PC-9 (cell line): ENCODE measurements around the gene PI4KA.
"Not testable (repeated sequence)": the region's sequence is repeated elsewhere in the genome, so short reads cannot be mapped to it uniquely, and the experiment has no call there.

Experiments
- CTCF ChIP-seq: fragments of 200-600 bp; sonication (generic); conservative IDR thresholded peaks from 2 replicates; pipeline ENCODE4 v1.6.1; 2017; ENCODE audit warnings: mixed run types, antibody characterized with exemption, mild to moderate bottlenecking, moderate library complexity
- EZH2 ChIP-seq: fragments of 200-600 bp; sonication (generic); IDR thresholded peaks from 2 replicates; pipeline ENCODE4 v1.8.0; 2017; ENCODE audit warnings: antibody characterized with exemption, low read depth

DNA sequence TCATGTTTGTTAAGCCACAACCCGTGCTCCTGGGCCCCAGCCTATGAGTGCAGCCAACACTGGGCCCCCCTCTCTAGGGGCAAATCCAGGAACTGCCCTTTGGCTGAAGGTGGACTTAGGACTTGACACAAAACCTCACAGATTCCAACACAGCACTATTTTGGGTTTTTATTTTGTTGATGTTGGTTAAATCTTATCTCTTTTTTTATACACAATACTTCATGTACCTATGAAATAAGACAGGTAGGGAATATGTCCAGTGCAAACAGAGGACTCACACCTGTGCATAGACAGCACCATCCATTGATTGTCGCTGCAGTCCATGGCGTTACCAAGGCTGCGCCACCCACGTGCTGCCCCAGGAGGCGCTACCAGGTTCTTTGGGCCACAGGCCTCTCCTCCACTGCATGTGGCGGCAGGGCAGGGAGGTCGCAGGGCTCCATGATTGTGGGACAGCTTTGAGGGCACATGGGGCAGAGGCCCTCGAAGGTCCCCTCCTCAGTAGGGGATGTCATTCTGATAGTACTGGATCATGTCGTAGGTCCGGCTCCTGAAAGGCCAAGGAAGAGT is 151.0 kb downstream of the PI4KA start:
- not testable (repeated sequence) for TF ChIP-seq CTCF, EZH2
